HepG2 (cell line): ENCODE results near the gene NMUR2. TPM values are rescaled to one million over a fixed set of nuclear protein-coding genes. Genes with fewer than 3 reads are reported as not detected.

ENCODE experiments used
- ATAC-seq: fragments of 200-7000 bp; cut with Tn5 transposase; 3 replicates; pipeline ENCODE4 v1.9.1; 2020; ENCODE audit warnings: mild to moderate bottlenecking, moderate library complexity
- BruUV-seq: library from RNA; stranded (reverse); fragments of 400-500 nt; replicated peaks from 2 replicates; lab custom pipeline; 2021; lab: Mats Ljungman, UMichigan
- CTCF ChIA-PET: fragments of 300-600 bp; formaldehyde crosslinking; extraction: SDS; loops from one replicate; lab custom pipeline; 2021; ENCODE audit warnings: low total read pairs, inconsistent platforms, low intra/inter-chr PET ratio; lab: Yijun Ruan, JAX
- POLR2A ChIA-PET: fragments of 350-600 bp; sonication (Branson Sonifier 250); formaldehyde crosslinking; loops from one replicate; lab custom pipeline; 2020; ENCODE audit warnings: antibody characterized with exemption, inconsistent platforms; lab: Yijun Ruan, JAX
- DNase-seq: peaks from one replicate; pipeline ENCODE4 v3.0.0-alpha.2; 2015; ENCODE audit warnings: low spot score
- FAIRE-seq: peaks from 3 replicates; lab custom pipeline; 2011; peaks lifted over from hg19 to GRCh38; lab: Jason Lieb, UNC
- H2AFZ ChIP-seq: one replicate; pipeline ENCODE4 v1.6.1; 2011; ENCODE audit warnings: low read length, inconsistent platforms
- H3K27ac ChIP-seq: fragments of 300-600 bp; 3 replicates; pipeline ENCODE4 v1.8.0; 2011; ENCODE audit warnings: mixed run types, mild to moderate bottlenecking, mixed read lengths, low read length, inconsistent platforms; ENCODE audit not compliant: insufficient read depth; ENCODE audit errors: extremely low read length
- H3K27me3 ChIP-seq, 2 experiments: fragments of 200-600 bp in 1 of 2; 2 replicates in 1 of 2; 3 replicates in 1 of 2; pipeline versions ENCODE4 v1.6.0 to v1.8.0; 2011; ENCODE audit warnings: low read length in 2 of 2, mild to moderate bottlenecking in 2 of 2, moderate library complexity in 2 of 2, inconsistent platforms in 1 of 2; ENCODE audit not compliant: insufficient read depth in 2 of 2, control insufficient read depth in 1 of 2
- H3K36me3 ChIP-seq, 2 experiments: fragments of 200-600 bp in 1 of 2; replicated peaks in 1 of 2; 2 replicates in 1 of 2; 3 replicates in 1 of 2; pipeline versions ENCODE4 v1.5.1 to v1.8.0; 2011; ENCODE audit warnings: low read length in 2 of 2, inconsistent platforms in 1 of 2; ENCODE audit not compliant: insufficient read depth in 2 of 2, control insufficient read depth in 1 of 2
- H3K4me1 ChIP-seq: 2 replicates; pipeline ENCODE4 v1.5.1; 2012; ENCODE audit warnings: low read length, inconsistent platforms; ENCODE audit not compliant: insufficient read depth
- H3K4me2 ChIP-seq: 2 replicates; pipeline ENCODE4 v1.6.0; 2011; ENCODE audit warnings: low read depth, low read length, inconsistent platforms
- H3K4me3 ChIP-seq, 3 experiments: fragments of 200-600 bp in 1 of 3; sonication (generic), shearing (Covaris generic) in 1 of 3; replicated peaks in 1 of 3; 2 replicates each; pipeline ENCODE4 v1.5.1; 2011 to 2016; ENCODE audit warnings: low read length in 3 of 3, inconsistent platforms in 2 of 3, low read depth in 2 of 3, mild to moderate bottlenecking in 2 of 3, control low read depth in 1 of 3, mixed read lengths in 1 of 3; ENCODE audit not compliant: insufficient read depth in 1 of 3
- H3K79me2 ChIP-seq: one replicate; pipeline ENCODE4 v1.6.1; 2011; ENCODE audit warnings: low read length, inconsistent platforms; ENCODE audit not compliant: insufficient read depth
- H3K9ac ChIP-seq: 2 replicates; pipeline ENCODE4 v1.6.0; 2011; ENCODE audit warnings: mild to moderate bottlenecking, low read depth, low read length, inconsistent platforms; ENCODE audit not compliant: insufficient read depth
- H3K9me3 ChIP-seq: 2 replicates; pipeline ENCODE4 v1.5.1; 2012; ENCODE audit warnings: mild to moderate bottlenecking, low read length
- H4K20me1 ChIP-seq: 2 replicates; pipeline ENCODE4 v1.6.0; 2011; ENCODE audit warnings: inconsistent platforms, mild to moderate bottlenecking, low read length, moderate library complexity; ENCODE audit not compliant: insufficient read depth
- BHLHE40 ChIP-seq: IDR thresholded peaks from 2 replicates; pipeline ENCODE4 v1.6.1; 2011; ENCODE audit warnings: low read length, improper control_type of control experiment
- GATAD1 ChIP-seq: IDR thresholded peaks from 2 replicates; pipeline ENCODE4 v1.6.1; 2016; ENCODE audit warnings: missing genetic modification reagents, missing compliant biosample characterization
- JUNB ChIP-seq: sonication (generic); formaldehyde crosslinking; IDR thresholded peaks from 2 replicates; pipeline ENCODE4 v1.8.0; 2022; ENCODE audit warnings: missing genetic modification reagents, mild to moderate bottlenecking, borderline replicate concordance
- KDM6A ChIP-seq: IDR thresholded peaks from 2 replicates; pipeline ENCODE4 v1.6.1; 2016; ENCODE audit warnings: low read depth
- NR1H2 ChIP-seq: sonication (generic); formaldehyde crosslinking; IDR thresholded peaks from 2 replicates; pipeline ENCODE4 v1.8.1; 2022; ENCODE audit warnings: low read depth, missing genetic modification reagents, borderline replicate concordance
- SIN3A ChIP-seq: IDR thresholded peaks from 2 replicates; pipeline ENCODE4 v1.6.1; 2011; ENCODE audit warnings: low read depth, mild to moderate bottlenecking, control low read depth, low read length, borderline replicate concordance
- SKIL ChIP-seq: sonication (generic); formaldehyde crosslinking; IDR thresholded peaks from 2 replicates; pipeline ENCODE4 v1.8.0; 2022; ENCODE audit warnings: missing genetic modification reagents, mild to moderate bottlenecking, moderate library complexity, borderline replicate concordance
- TEAD2 ChIP-seq: sonication (generic); formaldehyde crosslinking; IDR thresholded peaks from 2 replicates; pipeline ENCODE4 v1.9.0; 2021; ENCODE audit warnings: missing genetic modification reagents
- ZFX ChIP-seq: sonication (generic); formaldehyde crosslinking; IDR thresholded peaks from 2 replicates; pipeline ENCODE4 v1.4.0; 2020; ENCODE audit warnings: mild to moderate bottlenecking, low read depth, missing genetic modification reagents, moderate library complexity
- ZKSCAN5 ChIP-seq: sonication (generic); formaldehyde crosslinking; IDR thresholded peaks from 2 replicates; pipeline ENCODE4 v1.5.1; 2020; ENCODE audit warnings: mild to moderate bottlenecking, missing genetic modification reagents
- ZNF180 ChIP-seq: sonication (generic); formaldehyde crosslinking; IDR thresholded peaks from 2 replicates; pipeline ENCODE4 v1.4.0; 2020; ENCODE audit warnings: low read depth, missing genetic modification reagents, borderline replicate concordance
- ZNF260 ChIP-seq: sonication (generic); formaldehyde crosslinking; IDR thresholded peaks from 2 replicates; pipeline ENCODE4 v1.4.0; 2020; ENCODE audit warnings: missing genetic modification reagents, low read depth, mild to moderate bottlenecking, borderline replicate concordance
- ZNF337 ChIP-seq: sonication (generic); formaldehyde crosslinking; IDR thresholded peaks from 2 replicates; pipeline ENCODE4 v1.5.1; 2020; ENCODE audit warnings: missing genetic modification reagents, low read depth, mild to moderate bottlenecking, borderline replicate concordance
- ZNF343 ChIP-seq: sonication (generic); formaldehyde crosslinking; IDR thresholded peaks from 2 replicates; pipeline ENCODE4 v1.4.0; 2020; ENCODE audit warnings: mild to moderate bottlenecking, missing genetic modification reagents
- ZNF441 ChIP-seq: sonication (generic); formaldehyde crosslinking; IDR thresholded peaks from 2 replicates; pipeline ENCODE4 v1.7.0; 2021; ENCODE audit warnings: missing genetic modification reagents, borderline replicate concordance
- ZNF652 ChIP-seq: IDR thresholded peaks from 2 replicates; pipeline ENCODE4 v1.6.1; 2016; ENCODE audit warnings: low read depth, borderline replicate concordance
- WGBS: methylation state at CpG from one replicate; pipeline ENCODE4 v1.1.6; 2017; ENCODE audit warnings: low lambda C conversion rate; 5-methylcytosine and 5-hydroxymethylcytosine counted together
- in situ Hi-C: cut with HindIII; loops from 2 replicates; pipeline ENCODE4 v1.10.0; 2017; ENCODE audit warnings: low pct_unique_long_range_greater_than_20kb; ENCODE audit not compliant: extremely low pct_ligation_motif_present
- intact Hi-C: fragments of 100-400 bp; cut with micrococcal nuclease; formaldehyde crosslinking; loops from one replicate; pipeline ENCODE4 v1.10.0; 2022; ENCODE audit not compliant: unreplicated experiment
- polyA plus RNA-seq, 8 experiments: library from polyadenylated mRNA; depleted of rRNA in 3 of 8; stranded (reverse) in 7 of 8; unstranded in 1 of 8; fragments of >200 nt; fragmentation: Illumina TruSeq in 4 of 8; extraction: Trizol in 4 of 8; gene quantifications; 2 replicates each; pipeline versions ENCODE4 v1.2.1 to v1.2.3, GENCODE V29; 2011 to 2016; ENCODE audit warnings: low read depth in 4 of 8, missing spikeins in 1 of 8, mixed read lengths in 1 of 8; ENCODE audit not compliant: insufficient read depth in 1 of 8
- total RNA-seq, 5 experiments: library from RNA; depleted of rRNA; stranded (reverse); fragments of >200 nt; fragmentation: Illumina TruSeq; extraction: Trizol; gene quantifications; 2 replicates each; pipeline ENCODE4 v1.2.3, GENCODE V29; 2016; ENCODE audit warnings: low read depth in 1 of 5

NMUR2 gene
- total and polyA plus RNA-seq, 2 of the 13 experiments (the other 11 are each of a cell fraction or from before 2014, with no cell fraction given): not detected

GRCh38 chr5:152378730-152379129, 26.3 kb downstream of the NMUR2 start:
- no peak overlapping the region for H3K9ac ChIP-seq
- H3K79me2 ChIP-seq: no peaks in the 10 kb centered on the region
- ATAC-seq: no peak
- no peaks in the 10 kb centered on the region for H3K36me3 ChIP-seq
- no peak overlapping the region for H3K4me3 ChIP-seq
- no peak overlapping the region for H3K27ac ChIP-seq
- H2AFZ ChIP-seq: no peak overlapping the region
- no peaks in the 10 kb centered on the region for H4K20me1 ChIP-seq
- H3K27me3 ChIP-seq: no peaks in the 10 kb centered on the region
- intact Hi-C loops: no loop called here
- WGBS: 1% methylated on average over 3 of the region's 3 CpGs
- H3K4me1 ChIP-seq: no peaks in the 10 kb centered on the region
- H3K9me3 ChIP-seq: no peaks in the 10 kb centered on the region
- no peak overlapping the region for H3K4me2 ChIP-seq
- no peak for TF ChIP-seq NR1H2
- no peak for TF ChIP-seq ZNF260 (CRISPR knock-in tag)
- TF ChIP-seq JUNB (CRISPR knock-in tag): no peak
- TF ChIP-seq GATAD1 (CRISPR knock-in tag): no peak
- TF ChIP-seq KDM6A: no peak
- TF ChIP-seq BHLHE40: no peak
- in situ Hi-C loops: no loop called here
- ChIA-PET POLR2A (no interaction called here), CTCF (no interaction called here)
- no peak for DNase-seq
- no peak for FAIRE-seq
- BruUV-seq: no TSS peak

- Histone ChIP-seq H3K9ac (no peak overlapping the region), H3K79me2 (no peaks in the 10 kb centered on the region), H2AFZ (no peak overlapping the region), H3K27ac (no peak overlapping the region), H3K27me3 (no peaks in the 10 kb centered on the region), H3K4me2 (no peak overlapping the region), H4K20me1 (no peaks in the 10 kb centered on the region), H3K4me1 (no peaks in the 10 kb centered on the region), H3K36me3 (no peaks in the 10 kb centered on the region), H3K9me3 (no peaks in the 10 kb centered on the region), H3K4me3 (no peak overlapping the region)
- ChIA-PET POLR2A (no interaction called here), CTCF (no interaction called here)
- no peak for DNase-seq
- in situ Hi-C loops (no loop called here), intact Hi-C loops (no loop called here)
- ATAC-seq: no peak
- FAIRE-seq: no peak
- WGBS: 3% methylated on average over 4 of the region's 4 CpGs
- no TSS peak for BruUV-seq
- TF ChIP-seq ZNF652 (CRISPR knock-in tag): no peak
- TF ChIP-seq ZNF337 (CRISPR knock-in tag): no peak
- no peak for TF ChIP-seq SKIL (CRISPR knock-in tag)
- TF ChIP-seq ZKSCAN5 (CRISPR knock-in tag): no peak
- no peak for TF ChIP-seq ZNF343 (CRISPR knock-in tag)
- TF ChIP-seq ZNF441: no peak
- TF ChIP-seq SIN3A: no peak
- no peak for TF ChIP-seq TEAD2 (CRISPR knock-in tag)
- no peak for TF ChIP-seq ZNF180
- no peak for TF ChIP-seq ZFX (CRISPR knock-in tag)
These were observed 28.2 kb downstream of the NMUR2 start for GRCh38 chr5:152376886-152377285.
